GM12874 (cell line): ENCODE measurements around the gene UNK.

ENCODE experiments used
- TF ChIP-seq, protein P1 (sequence below): IDR thresholded peaks from 2 replicates; pipeline ENCODE4 v1.5.1; 2011; ENCODE audit warnings: low read depth, mild to moderate bottlenecking, control low read depth, low read length, moderate library complexity; ENCODE audit not compliant: insufficient read depth

The UNK gene

DNA sequence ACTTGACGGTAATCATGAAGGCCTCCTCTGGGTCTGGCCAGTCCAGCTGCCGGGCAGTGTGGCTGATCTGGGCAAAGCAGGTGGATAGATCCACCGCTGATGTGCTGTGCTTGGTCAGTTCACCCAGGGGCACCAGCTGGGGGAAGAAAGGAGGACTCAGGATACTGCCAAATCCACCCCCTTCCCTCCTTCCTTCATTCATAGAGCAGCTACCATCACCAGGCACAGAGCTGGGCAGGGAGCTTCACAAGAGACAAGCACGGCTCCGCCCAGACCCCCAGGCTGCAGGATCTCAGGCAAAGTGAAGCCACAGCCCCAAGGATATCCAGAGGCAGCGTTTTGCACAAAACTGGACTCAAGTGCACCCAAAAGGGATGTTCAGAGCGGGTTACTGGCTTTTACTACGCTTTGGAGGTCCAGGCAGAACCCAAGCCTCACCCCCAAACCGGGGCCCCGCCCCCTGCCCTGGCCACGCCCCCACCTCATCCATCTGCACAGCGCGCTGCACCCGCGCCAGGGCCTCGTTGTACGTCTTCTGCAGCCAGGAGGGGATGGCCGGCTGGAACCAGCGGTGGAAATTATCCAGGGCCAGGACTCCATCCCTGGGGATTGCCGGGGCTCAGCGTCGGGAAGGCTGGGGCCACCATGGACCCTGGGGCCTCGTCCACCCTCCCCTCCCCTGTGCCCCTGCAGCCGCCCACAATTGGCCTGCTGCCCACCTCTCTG is 50.5 kb downstream of the UNK start:
- TF ChIP-seq, protein P1, sequence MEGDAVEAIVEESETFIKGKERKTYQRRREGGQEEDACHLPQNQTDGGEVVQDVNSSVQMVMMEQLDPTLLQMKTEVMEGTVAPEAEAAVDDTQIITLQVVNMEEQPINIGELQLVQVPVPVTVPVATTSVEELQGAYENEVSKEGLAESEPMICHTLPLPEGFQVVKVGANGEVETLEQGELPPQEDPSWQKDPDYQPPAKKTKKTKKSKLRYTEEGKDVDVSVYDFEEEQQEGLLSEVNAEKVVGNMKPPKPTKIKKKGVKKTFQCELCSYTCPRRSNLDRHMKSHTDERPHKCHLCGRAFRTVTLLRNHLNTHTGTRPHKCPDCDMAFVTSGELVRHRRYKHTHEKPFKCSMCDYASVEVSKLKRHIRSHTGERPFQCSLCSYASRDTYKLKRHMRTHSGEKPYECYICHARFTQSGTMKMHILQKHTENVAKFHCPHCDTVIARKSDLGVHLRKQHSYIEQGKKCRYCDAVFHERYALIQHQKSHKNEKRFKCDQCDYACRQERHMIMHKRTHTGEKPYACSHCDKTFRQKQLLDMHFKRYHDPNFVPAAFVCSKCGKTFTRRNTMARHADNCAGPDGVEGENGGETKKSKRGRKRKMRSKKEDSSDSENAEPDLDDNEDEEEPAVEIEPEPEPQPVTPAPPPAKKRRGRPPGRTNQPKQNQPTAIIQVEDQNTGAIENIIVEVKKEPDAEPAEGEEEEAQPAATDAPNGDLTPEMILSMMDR = no peak

DNA sequence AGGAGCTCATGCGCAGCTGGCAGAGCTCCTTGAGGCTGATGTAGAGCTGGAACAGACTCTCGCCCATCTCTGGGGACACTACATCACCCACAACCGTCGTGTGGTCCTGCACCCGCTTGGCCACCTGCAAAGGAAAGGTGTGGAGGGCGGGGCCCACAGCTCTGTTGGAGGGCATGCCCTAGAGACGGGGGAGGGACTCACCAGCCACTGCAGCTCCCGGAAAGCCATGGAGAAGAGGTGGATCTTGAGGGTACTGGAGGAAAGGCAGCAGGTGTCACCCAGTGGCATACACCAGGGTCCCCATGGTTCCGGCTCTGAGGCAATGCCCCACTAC is 51.0 kb downstream of the UNK start:
- TF ChIP-seq, protein P1 = no peak

DNA sequence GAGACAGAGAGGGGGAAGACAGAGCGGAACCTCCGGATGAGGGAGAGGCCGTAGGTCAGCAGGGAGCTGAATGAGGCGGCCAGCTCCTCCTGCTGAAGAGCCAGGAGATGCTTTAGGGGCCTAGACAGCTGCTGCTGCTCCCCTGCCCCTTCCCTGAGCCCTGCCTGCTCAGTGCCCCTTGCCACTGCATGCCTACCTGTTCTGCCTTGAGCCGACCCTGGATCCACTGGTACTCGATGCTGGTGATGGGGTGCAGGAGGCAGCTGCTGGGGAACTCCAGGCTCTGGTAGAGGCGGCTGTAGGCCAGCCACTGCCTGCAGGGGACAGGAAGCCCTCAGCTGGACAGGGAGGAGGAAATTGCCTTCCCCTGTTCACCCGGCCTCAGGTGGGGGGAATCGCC is 52.0 kb downstream of the UNK start:
- TF ChIP-seq, protein P1 = no peak

DNA sequence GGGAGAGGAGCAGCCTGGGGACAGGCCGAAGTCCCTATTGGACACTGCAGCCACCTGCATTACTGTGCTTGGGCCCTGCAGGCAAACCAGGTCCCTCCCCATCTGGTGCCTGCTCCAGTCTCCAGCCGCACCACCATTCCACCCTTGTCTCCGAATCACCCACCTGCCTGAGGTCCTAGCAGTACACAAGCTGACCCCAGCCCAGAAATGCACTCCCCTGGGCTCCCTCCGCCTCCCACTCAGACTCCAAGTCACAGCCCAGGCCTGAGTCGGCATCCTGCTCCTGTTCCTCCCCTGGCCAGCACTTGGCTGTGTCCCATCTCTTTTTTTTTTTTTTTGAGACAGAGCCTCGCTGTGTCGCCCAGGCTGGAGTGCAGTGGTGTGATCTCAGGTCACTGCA is 53.3 kb downstream of the UNK start:
- TF ChIP-seq, protein P1 = no peak

DNA sequence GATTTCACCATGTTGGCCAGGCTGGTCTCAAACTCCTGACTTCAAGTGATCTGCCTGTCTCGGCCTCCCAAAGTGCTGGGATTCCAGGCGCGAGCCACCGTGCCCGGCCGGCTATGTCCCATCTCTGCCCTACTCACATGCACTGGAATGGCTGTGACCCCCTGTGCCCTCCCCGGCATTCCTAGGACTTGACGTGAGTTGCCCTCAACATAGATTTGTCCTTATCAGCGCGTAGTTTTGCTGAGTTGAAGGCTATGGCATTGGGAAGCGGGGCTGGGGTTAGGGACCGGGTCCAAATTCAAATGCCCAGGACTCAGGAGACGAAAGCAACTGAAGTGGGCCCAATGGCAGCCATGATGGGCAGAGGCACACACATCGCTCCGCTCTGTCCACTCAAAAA is 53.8 kb downstream of the UNK start:
- TF ChIP-seq, protein P1 = no peak

DNA sequence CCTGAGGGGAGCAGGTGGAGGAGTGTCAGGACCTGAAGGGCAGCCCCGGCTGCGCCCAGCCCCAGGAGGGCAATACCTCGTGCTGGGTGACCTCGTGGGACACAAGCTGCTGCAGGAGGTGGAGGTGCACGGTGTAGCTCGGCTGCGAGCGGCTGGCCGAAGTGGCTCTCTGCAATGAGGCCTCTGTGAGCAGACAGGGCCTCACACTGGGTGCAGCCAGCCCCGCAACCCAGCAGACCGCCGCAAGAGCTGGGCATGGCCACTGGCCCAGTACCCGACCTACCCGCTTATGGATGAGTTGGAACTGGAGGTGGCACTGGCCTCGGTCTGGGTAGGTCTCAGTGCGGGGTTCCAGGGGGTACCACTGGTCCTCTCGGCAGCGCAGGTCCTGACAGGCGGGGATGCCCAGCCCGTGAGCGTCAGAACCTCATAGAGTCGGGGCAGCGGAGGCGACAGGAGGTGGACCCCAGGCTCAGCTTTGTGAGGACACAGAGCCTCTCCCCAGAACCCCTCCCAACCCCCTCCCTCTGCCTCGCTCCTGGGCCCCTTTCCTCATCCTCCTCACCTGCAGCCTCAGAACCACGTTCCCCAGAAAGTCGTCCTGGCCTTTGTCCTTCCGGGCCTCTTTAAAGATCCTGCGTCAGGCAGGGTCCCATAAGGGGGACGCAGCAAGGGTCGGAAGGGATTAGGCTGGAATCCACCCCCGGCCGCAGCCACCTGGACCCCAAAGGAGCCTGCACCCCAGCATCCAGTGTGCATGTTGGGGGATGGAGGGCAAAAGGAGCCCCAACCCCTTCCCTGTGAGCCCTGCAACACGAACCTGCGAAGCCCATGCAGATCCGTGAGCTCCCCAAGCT is 55.6 kb downstream of the UNK start:
- TF ChIP-seq, protein P1 = no peak

DNA sequence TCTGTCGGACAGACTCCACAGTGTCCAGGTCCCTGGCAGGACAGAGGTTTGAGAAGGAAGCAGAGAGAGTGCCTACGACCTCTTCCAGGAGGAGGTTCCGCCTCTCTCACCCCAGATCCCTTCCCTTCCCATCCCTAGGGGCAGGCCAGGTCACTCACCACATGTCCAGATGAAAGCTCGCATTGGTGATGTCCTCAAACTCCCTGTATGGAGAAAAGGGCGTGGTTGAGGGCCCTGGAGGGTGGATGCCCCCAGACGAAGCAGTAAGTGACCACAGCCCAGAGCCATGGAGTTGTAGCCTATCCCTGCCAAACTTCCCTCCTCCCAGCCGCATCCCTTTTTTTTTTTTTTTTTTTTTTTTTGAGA is 56.2 kb downstream of the UNK start:
- TF ChIP-seq, protein P1 = no peak
